CD14-positive monocyte (primary cell): Measurements from ENCODE around the gene RFXANK. TPM values are rescaled to one million over a fixed set of nuclear protein-coding genes. Genes with fewer than 3 reads are reported as not detected.

Experiments used
- DNase-seq, 3 donors: peaks; one replicate each; pipeline ENCODE4 v3.0.0-alpha.2; 2011 to 2022
- H2AFZ ChIP-seq: 2 replicates; pipeline ENCODE4 v1.6.0; 2012; ENCODE audit warnings: mild to moderate bottlenecking, low read depth, low read length, inconsistent platforms; ENCODE audit not compliant: insufficient read depth, poor library complexity, severe bottlenecking
- H3K27ac ChIP-seq, 2 donors: 1 replicate in 1 of 2; 2 replicates in 1 of 2; pipeline ENCODE4 v1.5.1; 2012 to 2013; ENCODE audit warnings: low read length in 2 of 2, control low read depth in 1 of 2, inconsistent platforms in 1 of 2, low read depth in 1 of 2, mild to moderate bottlenecking in 1 of 2
- H3K27me3 ChIP-seq, 2 donors: one replicate each; pipeline versions ENCODE4 v1.6.0 to v1.6.1; 2011 to 2013; ENCODE audit warnings: low read length in 2 of 2; ENCODE audit not compliant: control insufficient read depth in 2 of 2, insufficient read depth in 2 of 2
- H3K36me3 ChIP-seq, 2 donors: replicated peaks in 1 of 2; 1 replicate in 1 of 2; 2 replicates in 1 of 2; pipeline versions ENCODE4 v1.5.1 to v1.6.1; 2012 to 2013; ENCODE audit warnings: low read length in 2 of 2, control low read depth in 1 of 2, inconsistent platforms in 1 of 2, mild to moderate bottlenecking in 1 of 2; ENCODE audit not compliant: insufficient read depth in 2 of 2, control insufficient read depth in 1 of 2
- H3K4me1 ChIP-seq, 2 donors: 1 replicate in 1 of 2; 2 replicates in 1 of 2; pipeline versions ENCODE4 v1.5.1 to v1.6.1; 2012 to 2013; ENCODE audit warnings: low read length in 2 of 2, control low read depth in 1 of 2, inconsistent platforms in 1 of 2, mild to moderate bottlenecking in 1 of 2, moderate library complexity in 1 of 2; ENCODE audit not compliant: insufficient read depth in 2 of 2, control insufficient read depth in 1 of 2
- H3K4me2 ChIP-seq: replicated peaks from 2 replicates; pipeline ENCODE3; 2012; ENCODE audit warnings: low read length, moderate library complexity, mild to moderate bottlenecking; ENCODE audit not compliant: poor library complexity, severe bottlenecking; ENCODE audit errors: extremely low read depth
- H3K4me3 ChIP-seq, 3 experiments: fragments of 200-600 bp in 1 of 3; sonication (generic) in 1 of 3; replicated peaks in 1 of 3; 1 replicate in 2 of 3; 2 replicates in 1 of 3; pipeline ENCODE4 v1.5.1; 2011 to 2013; ENCODE audit warnings: low read length in 3 of 3, mild to moderate bottlenecking in 3 of 3, control low read depth in 2 of 3, low read depth in 2 of 3, inconsistent platforms in 1 of 3, moderate library complexity in 1 of 3
- H3K79me2 ChIP-seq: 2 replicates; pipeline ENCODE4 v1.6.0; 2012; ENCODE audit warnings: mild to moderate bottlenecking, control low read depth, inconsistent platforms, low read length, moderate library complexity; ENCODE audit not compliant: insufficient read depth
- H3K9ac ChIP-seq: 2 replicates; pipeline ENCODE4 v1.6.0; 2017; ENCODE audit warnings: low read length, mild to moderate bottlenecking; ENCODE audit not compliant: insufficient read depth, poor library complexity, severe bottlenecking
- H3K9me3 ChIP-seq, 2 donors: replicated peaks in 1 of 2; 1 replicate in 1 of 2; 2 replicates in 1 of 2; pipeline versions ENCODE4 v1.5.1 to v1.6.1; 2012 to 2013; ENCODE audit warnings: low read length in 2 of 2, control low read depth in 1 of 2; ENCODE audit not compliant: control insufficient read depth in 1 of 2, insufficient read depth in 1 of 2
- H4K20me1 ChIP-seq: 2 replicates; pipeline ENCODE4 v1.6.0; 2012; ENCODE audit warnings: mild to moderate bottlenecking, low read length, control low read depth, moderate library complexity; ENCODE audit not compliant: insufficient read depth
- H3K27ac Mint-ChIP-seq, 7 donors: one replicate each; pipeline ENCODE4 v1.8.0; 2020; ENCODE audit warnings: mild to moderate bottlenecking in 7 of 7, mixed read lengths in 7 of 7, moderate library complexity in 6 of 7, inconsistent platforms in 2 of 7
- H3K27me3 Mint-ChIP-seq, 3 donors: one replicate each; pipeline ENCODE4 v1.8.0; 2021 to 2022; ENCODE audit warnings: low read depth in 3 of 3, mild to moderate bottlenecking in 3 of 3, mixed read lengths in 3 of 3, moderate library complexity in 3 of 3, inconsistent platforms in 1 of 3
- H3K36me3 Mint-ChIP-seq, 2 donors: one replicate each; pipeline ENCODE4 v1.8.0; 2020; ENCODE audit warnings: mixed read lengths in 2 of 2, inconsistent platforms in 1 of 2, mild to moderate bottlenecking in 1 of 2
- H3K4me1 Mint-ChIP-seq: one replicate; pipeline ENCODE4 v1.8.0; 2020; ENCODE audit warnings: mild to moderate bottlenecking, mixed read lengths
- H3K4me3 Mint-ChIP-seq, 2 donors: one replicate each; pipeline ENCODE4 v1.8.0; 2020; ENCODE audit warnings: mild to moderate bottlenecking in 2 of 2, mixed read lengths in 2 of 2, moderate library complexity in 1 of 2
- H3K9me3 Mint-ChIP-seq, 7 donors: one replicate each; pipeline ENCODE4 v1.8.0; 2020 to 2022; ENCODE audit warnings: mixed read lengths in 7 of 7, mild to moderate bottlenecking in 6 of 7, moderate library complexity in 6 of 7, inconsistent platforms in 2 of 7
- WGBS: methylation state at CpG from one replicate; pipeline ENCODE4 v1.1.5; 2013; ENCODE audit warnings: missing lambda C conversion rate; ENCODE audit not compliant: insufficient coverage; 5-methylcytosine and 5-hydroxymethylcytosine counted together
- intact Hi-C, 2 donors: fragments of 100-400 bp; cut with micrococcal nuclease; formaldehyde crosslinking; loops; one replicate each; pipeline versions ENCODE4 v1.15.0 to v1.15.1; 2023
- polyA plus RNA-seq, 3 donors: library from polyadenylated mRNA; depleted of rRNA in 1 of 3; unstranded in 2 of 3; stranded (reverse) in 1 of 3; fragments of 300-500 nt in 2 of 3; fragments of >200 nt in 1 of 3; fragmentation: Illumina TruSeq in 2 of 3; gene quantifications; 1 replicate in 2 of 3; 2 replicates in 1 of 3; pipeline ENCODE4 v1.2.3, GENCODE V29; 2012 to 2021
- TF ChIP-seq, protein P1 (sequence below): fragments of 200-600 bp; IDR thresholded peaks from one replicate; pipeline ENCODE4 v1.8.0; 2022; ENCODE audit warnings: antibody characterized with exemption, mild to moderate bottlenecking

Gene RFXANK
- polyA plus RNA-seq, 3 donors, result 62.2 to 98.2 (median 66.6) TPM

DNA sequence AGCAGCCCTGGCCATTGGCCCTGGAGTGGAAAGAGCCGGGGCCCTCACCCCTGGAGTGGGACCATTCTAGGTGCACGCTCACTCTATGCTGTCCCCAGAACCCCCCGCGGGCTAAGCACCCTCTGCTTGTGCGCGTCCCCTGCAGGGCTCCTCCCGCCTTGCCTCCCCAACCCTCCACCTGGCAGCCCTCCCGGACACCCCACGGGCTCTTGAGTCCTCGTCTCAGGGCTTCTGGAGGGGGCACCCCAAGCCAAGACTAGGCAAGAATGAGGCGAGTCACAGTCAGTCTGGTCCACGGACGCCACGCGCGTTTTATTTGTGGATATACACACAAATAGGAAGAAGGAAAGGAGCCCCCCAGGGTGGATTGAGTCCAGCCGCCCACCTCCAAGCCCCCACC lies 46.8 kb upstream of the RFXANK start:
- Histone ChIP-seq H3K27ac (no peak overlapping the region), H3K79me2 (no peaks in the 10 kb centered on the region), H2AFZ (no peak overlapping the region), H3K4me3 (no peak overlapping the region), H3K9ac (no peak overlapping the region), H3K9me3 (no peaks in the 10 kb centered on the region), H3K4me1 (peaks cover 3 to 6% of the 10 kb centered on the region in 2 donors), H3K36me3 (peaks cover 16 to 28% of the 10 kb centered on the region in 2 donors), H3K4me2 (no peak overlapping the region), H4K20me1 (no peaks in the 10 kb centered on the region), H3K27me3 (no peaks in the 10 kb centered on the region)
- TF ChIP-seq, protein P1, sequence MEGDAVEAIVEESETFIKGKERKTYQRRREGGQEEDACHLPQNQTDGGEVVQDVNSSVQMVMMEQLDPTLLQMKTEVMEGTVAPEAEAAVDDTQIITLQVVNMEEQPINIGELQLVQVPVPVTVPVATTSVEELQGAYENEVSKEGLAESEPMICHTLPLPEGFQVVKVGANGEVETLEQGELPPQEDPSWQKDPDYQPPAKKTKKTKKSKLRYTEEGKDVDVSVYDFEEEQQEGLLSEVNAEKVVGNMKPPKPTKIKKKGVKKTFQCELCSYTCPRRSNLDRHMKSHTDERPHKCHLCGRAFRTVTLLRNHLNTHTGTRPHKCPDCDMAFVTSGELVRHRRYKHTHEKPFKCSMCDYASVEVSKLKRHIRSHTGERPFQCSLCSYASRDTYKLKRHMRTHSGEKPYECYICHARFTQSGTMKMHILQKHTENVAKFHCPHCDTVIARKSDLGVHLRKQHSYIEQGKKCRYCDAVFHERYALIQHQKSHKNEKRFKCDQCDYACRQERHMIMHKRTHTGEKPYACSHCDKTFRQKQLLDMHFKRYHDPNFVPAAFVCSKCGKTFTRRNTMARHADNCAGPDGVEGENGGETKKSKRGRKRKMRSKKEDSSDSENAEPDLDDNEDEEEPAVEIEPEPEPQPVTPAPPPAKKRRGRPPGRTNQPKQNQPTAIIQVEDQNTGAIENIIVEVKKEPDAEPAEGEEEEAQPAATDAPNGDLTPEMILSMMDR, result no peak
- peaks cover 1 to 7% (median 6%) of the 10 kb centered on the region in 3 donors for H3K27me3 Mint-ChIP-seq
- H3K9me3 Mint-ChIP-seq, result peaks cover 0 to 5% (median 3%) of the 10 kb centered on the region in 7 donors
- WGBS, result 93% methylated on average over 10 of the region's 17 CpGs
- peaks cover 19 to 30% of the 10 kb centered on the region in 2 donors for H3K36me3 Mint-ChIP-seq
- H3K4me1 Mint-ChIP-seq, result no peaks in the 10 kb centered on the region
- intact Hi-C loops, result loop anchor here (5.0 kb wide), 2 partner anchors 82 to 347 kb away; no protein-coding TSS in a partner anchor
- H3K4me3 Mint-ChIP-seq, result no peak overlapping the region
- H3K27ac Mint-ChIP-seq, result no peak overlapping the region
- DNase-seq, result no peak

DNA sequence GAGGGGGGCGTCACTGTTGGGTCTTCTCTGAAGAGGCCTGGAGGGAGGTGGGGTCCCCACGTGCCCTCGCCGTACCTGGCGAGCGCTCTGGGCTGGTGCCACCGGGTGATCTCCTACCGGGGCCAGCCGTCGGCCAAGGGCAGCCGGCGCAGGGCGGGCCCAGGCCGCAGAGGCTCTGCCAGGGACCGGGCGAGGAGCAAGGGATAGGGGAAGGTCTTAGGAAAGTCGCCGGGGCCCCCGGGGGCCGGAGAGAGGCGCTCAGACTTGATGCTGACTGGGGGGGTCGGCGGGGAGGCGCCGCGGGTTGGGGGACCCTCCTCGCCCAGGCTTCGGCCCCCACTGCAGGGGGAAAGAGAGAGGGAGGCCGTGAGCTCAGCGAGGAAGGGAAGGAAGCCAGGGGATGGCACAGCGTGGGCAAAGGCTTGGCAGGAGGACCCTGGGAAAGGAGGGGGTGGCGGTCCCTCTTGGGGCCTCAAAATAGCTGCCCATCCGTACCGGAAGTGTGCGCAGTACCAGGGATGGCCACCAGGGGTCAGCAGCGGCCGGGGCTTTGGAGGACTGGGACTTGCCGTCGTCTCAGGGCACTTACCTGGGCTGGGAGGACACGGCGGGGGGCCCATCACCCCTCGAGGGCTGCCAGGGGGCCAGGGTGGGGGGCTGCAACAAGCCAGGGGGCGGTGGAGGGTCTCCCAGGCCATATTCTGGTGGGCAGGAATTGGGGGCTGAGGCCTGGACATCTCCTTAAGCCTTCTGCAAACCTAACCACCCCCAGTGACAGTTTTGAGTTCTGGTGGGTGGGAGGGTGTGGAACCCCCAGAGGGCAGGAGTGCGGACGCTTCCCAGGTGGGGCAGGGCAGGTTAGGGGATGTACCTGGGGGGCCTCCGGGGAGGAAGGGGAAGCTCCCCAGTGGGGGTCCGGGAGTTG lies 46.1 kb upstream of the RFXANK start:
- H3K36me3 ChIP-seq, result peaks cover 16 to 28% of the 10 kb centered on the region in 2 donors
- no peak overlapping the region for H3K9ac ChIP-seq
- H2AFZ ChIP-seq, result peak overlapping the region; percentile 38
- Mint-ChIP-seq H3K9me3 (peaks cover 0 to 5% (median 3%) of the 10 kb centered on the region in 7 donors), H3K27ac (no peak overlapping the region), H3K36me3 (peaks cover 22 to 30% of the 10 kb centered on the region in 2 donors), H3K4me3 (no peak overlapping the region), H3K4me1 (no peaks in the 10 kb centered on the region), H3K27me3 (peaks cover 0 to 7% (median 2%) of the 10 kb centered on the region in 3 donors)
- no peak overlapping the region for H3K27ac ChIP-seq
- no peaks in the 10 kb centered on the region for H3K79me2 ChIP-seq
- DNase-seq, result peak; percentile 49 to 65 (median 49)
- intact Hi-C loops, result loop anchor here (2.0 to 5.0 kb wide), 3 partner anchors 79 to 346 kb away; no protein-coding TSS in a partner anchor
- no peak overlapping the region for H3K4me2 ChIP-seq
- H3K9me3 ChIP-seq, result no peaks in the 10 kb centered on the region
- TF ChIP-seq, protein P1, result peak; percentile 87
- H3K4me1 ChIP-seq, result peaks cover 3 to 6% of the 10 kb centered on the region in 2 donors
- no peaks in the 10 kb centered on the region for H3K27me3 ChIP-seq
- no peaks in the 10 kb centered on the region for H4K20me1 ChIP-seq
- H3K4me3 ChIP-seq, result no peak overlapping the region
- 45% methylated on average over 38 of the region's 47 CpGs for WGBS
